Muscle of arm (tissue), 14 donors: ENCODE measurements around the gene ZNF20. TPM values are rescaled to one million over a fixed set of nuclear protein-coding genes. Genes with fewer than 3 reads are reported as not detected.

ENCODE experiments used
- DNase-seq: peaks from one replicate; pipeline ENCODE4 v3.0.0-alpha.2; 2013
- long read RNA-seq, 11 donors: transcript quantifications; one replicate each; lab custom pipeline, GENCODE V29; 2026
- polyA plus RNA-seq, 12 donors: library from polyadenylated mRNA; unstranded; fragments of 120-200 nt; gene quantifications; one replicate each; pipeline ENCODE4 v1.2.1, GENCODE V29; 2013; ENCODE audit not compliant: insufficient read length in 12 of 12

The ZNF20 gene
- 1 to 10 TPM in 9 of 12 donors, under 1 TPM in 1, not detected in 2; 0.96 to 2.7 (median 1.9) TPM for polyA plus RNA-seq
- long read RNA-seq, donor 1, result 0 reads
- long read RNA-seq, donor 2, partial matches to known transcripts, result 0 of 1 reads
- long read RNA-seq, donor 2, other reads (novel, unspliced or antisense), result 0 of 1 reads
- long read RNA-seq, donor 3, result 0 reads
- long read RNA-seq, donor 4, result 0 reads
- long read RNA-seq, donor 5, partial matches to known transcripts, result 0 of 1 reads
- long read RNA-seq, donor 5, other reads (novel, unspliced or antisense), result 0 of 1 reads
- long read RNA-seq, donor 6, partial matches to known transcripts, result 0 of 1 reads
- long read RNA-seq, donor 6, other reads (novel, unspliced or antisense), result 0 of 1 reads
- long read RNA-seq, donor 7, result 0 reads
- long read RNA-seq, donor 8, partial matches to known transcripts, result 0 of 2 reads
- long read RNA-seq, donor 8, other reads (novel, unspliced or antisense), result 0 of 2 reads
- long read RNA-seq, donor 9, result 0 reads
- long read RNA-seq, donor 10, partial matches to known transcripts, result 0 of 1 reads
- long read RNA-seq, donor 10, other reads (novel, unspliced or antisense), result 0 of 1 reads
- long read RNA-seq, donor 11, result 0 reads

- peak; percentile 97 for DNase-seq
Observed at GRCh38 chr19:12139885-12140544, at the start of gene ZNF20. Gene ZNF20, minus strand, starts transcription at chr19:12140350. Its CDS starts 168 bp downstream, at chr19:12140182.

DNA sequence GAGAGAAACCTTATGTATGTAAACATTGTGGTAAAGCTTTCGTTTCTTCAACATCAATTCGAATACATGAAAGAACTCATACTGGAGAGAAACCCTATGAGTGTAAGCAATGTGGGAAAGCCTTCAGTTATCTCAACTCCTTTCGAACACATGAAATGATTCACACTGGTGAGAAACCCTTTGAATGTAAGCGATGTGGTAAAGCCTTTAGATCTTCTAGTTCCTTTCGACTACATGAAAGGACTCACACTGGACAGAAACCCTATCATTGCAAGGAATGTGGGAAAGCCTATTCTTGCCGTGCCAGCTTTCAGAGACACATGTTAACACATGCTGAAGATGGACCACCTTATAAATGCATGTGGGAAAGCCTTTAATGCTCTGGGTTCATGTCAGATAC, 47.5 kb upstream of the ZNF20 start:
- DNase-seq, result no peak

- no peak for DNase-seq
Observed at GRCh38 chr19:12180377-12180776, 40.2 kb upstream of the ZNF20 start.

GRCh38 chr19:12166626-12167025, 26.5 kb upstream of the ZNF20 start:
- no peak for DNase-seq

- no peak for DNase-seq
Observed at GRCh38 chr19:12163826-12164225, 23.7 kb upstream of the ZNF20 start.

GRCh38 chr19:12162882-12163806, 23.0 kb upstream of the ZNF20 start, which contains the start of gene ZNF136:
Gene ZNF136, plus strand, starts transcription at chr19:12163096. Its CDS starts 108 bp downstream, at chr19:12163204.
- DNase-seq, result peak; percentile 96

DNA sequence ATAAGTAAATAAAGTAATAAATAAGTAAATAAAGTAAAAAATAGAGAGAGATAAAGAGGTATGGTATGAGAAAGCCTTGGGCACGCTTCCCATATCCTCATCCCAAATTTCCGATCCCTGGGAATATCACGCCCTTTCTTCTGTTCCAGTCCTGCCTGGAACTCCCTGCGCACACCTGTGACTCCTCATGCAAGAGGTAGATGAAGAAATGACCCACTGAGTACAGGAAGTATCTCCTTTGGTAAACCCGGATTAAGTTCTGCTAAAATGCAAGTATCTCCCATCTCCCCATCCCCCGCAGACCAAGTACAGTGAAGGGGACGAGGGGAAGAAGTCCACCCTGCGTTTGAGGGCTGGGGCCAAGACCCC, 22.3 kb upstream of the ZNF20 start:
- no peak for DNase-seq

DNA sequence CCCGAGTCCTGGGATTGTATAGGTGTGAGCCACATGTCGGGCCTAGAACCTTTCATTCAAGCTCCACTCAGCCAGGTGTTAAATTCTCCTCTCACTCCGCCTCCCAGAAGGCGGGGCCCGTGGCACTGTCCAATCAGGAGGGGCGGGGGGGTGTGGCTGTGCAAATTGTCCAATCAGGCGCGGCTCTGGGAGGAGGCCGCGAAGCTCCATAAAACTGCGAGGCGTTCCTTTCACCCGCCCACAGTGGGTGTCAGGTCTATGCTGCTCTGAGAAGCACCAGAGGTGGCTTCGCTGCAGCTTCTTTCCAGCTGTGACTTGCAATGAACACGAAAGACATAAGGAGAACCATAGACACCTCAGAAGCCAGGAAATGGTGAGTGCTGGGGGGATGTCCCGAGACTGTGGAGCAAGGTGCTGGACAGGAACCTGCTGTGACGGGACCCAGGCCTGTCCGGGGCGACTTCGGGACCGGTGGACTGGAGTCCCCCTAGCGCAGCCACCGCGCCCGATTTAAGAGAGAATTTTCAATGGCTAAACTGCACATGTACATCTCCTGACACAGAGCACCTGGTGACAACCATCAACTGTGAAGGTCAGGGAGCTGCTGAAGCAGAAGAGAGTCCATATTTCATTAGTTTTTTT, 19.7 kb upstream of the ZNF20 start:
- DNase-seq, result no peak

- DNase-seq, result peak; percentile 84
Observed at GRCh38 chr19:12156223-12157058, 16.3 kb upstream of the ZNF20 start, which contains the start of gene ZNF625. Gene ZNF625, minus strand, starts transcription at chr19:12156734. Its CDS starts 176 bp downstream, at chr19:12156558.

DNA sequence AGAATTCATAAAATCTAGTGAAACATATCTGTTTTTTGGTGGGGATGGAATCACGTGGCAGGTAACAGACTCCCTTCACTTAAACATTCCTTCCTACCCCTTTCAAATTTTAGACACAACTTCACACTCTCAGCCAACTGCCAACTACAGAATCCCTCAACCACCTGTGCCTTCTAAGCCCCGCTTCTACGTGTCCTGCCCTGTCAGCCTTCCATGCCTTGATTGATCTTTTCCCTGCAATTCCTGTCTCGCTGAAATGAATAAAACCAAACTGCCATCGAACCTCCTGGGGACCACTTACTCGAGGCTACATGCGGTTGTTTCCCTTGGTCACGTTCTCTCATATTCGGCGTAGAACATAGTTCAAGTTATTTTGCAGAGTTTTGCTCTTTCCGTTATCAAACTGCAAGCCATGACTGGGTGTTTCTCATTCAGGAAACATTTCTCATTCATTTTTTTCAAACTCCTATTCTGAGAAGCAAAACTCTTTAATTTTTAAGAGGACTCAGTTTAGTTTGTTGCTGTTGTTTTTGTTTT, 15.2 kb upstream of the ZNF20 start:
- DNase-seq, result peak; percentile 4

GRCh38 chr19:12145348-12145747, 5.2 kb upstream of the ZNF20 start:
- no peak for DNase-seq

- no peak for DNase-seq
Observed at GRCh38 chr19:12141405-12141736, 1.2 kb upstream of the ZNF20 start.

DNA sequence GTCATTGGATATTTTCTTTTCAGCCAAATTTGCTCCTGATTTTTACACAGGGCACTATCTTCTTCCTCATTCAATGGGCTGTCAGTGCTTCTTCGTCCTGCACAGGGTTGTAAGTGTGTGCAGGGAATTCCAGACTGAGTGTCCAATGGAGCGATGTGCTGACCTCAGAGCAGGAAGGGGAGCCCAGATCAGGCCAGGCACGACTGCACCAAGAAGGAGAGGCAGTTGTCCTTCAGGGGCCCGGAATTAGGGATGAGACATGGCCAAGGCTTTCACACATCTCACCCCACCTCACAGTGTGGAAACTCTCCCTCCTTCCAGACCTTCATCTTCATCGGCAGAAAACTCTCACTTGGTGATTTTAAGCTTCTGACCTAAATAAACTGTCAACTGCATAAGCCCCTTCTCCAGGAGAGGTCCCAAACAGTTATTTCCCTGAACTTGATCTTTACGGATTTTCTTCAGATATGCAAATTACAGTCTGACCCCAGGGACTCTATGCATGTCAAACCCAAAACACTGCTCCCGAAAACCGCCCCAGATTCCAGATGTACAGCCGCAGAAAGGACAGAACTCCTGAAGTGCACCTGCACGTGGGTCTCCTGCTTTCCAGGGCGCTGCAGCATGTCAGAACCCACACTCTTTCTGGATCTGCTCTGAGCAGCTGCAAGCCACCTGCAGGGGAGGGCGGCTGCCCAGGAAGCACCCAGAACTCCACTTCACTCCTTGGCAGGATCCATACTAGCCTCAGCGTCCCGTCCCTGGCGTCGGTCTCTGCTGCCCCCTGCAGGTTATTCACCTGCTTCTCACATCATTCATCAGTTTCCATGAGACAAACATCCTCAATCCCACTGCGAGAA, 625 bp upstream of the ZNF20 start:
- peak; percentile 91 for DNase-seq

- no peak for DNase-seq
Observed at GRCh38 chr19:12139269-12139668, 881 bp downstream of the ZNF20 start.

DNA sequence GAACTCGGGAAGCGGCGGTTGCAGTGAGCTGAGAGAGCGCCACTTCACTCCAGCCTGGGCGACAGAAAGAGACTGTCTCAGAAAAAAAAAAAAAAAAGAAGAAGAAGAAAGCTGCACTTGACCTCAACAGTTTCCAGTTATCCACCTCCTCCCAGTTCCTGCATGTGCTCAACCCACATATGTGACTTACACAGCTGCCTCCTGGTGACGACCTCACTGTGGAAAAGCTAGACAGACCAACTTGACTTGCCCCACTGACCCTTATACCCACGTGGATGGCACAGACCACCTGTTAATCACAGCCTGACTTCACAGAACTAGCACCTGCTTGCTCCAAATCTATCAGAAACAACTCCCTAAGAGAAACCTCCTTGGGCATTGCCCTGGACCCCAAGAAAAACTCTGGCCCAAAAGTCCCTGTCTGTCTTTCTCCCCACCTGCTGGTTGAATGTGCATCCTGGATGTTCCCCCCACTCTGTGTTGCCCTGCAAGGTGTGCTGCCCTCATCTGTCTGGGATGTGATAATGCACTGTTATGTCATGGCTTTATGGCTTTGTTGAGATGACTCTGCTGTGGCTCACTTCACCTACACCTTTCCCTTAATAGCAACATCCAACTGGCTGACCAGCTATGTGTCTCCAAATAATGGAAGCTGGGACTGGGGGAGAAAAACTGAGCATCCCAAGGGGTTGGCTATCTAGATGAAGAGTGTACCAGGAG, 2.8 kb downstream of the ZNF20 start:
- DNase-seq, result no peak

- no peak for DNase-seq
Observed at GRCh38 chr19:12133069-12133468, 7.1 kb downstream of the ZNF20 start.

DNA sequence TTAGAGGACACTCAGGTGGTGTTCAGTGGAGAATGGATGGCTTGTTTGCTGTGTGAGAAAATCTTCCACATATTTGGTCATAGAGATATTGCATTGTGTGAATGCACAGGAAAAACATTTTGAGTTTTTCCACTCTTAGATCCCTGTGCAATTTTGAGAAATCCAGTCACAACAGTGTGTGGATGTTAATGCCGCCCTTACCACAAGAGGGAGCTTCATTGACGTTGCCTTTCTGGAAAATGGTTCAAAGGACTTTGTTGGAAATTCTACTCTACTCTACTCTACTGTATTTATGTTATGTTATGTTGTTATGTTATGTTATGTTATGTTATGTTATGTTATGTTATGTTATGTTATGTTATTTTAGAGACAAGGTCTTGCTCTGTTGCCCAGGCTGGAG, 13.4 kb downstream of the ZNF20 start:
- no peak for DNase-seq
